ENCODE data around the gene TBL1X. TPM values are rescaled to one million over a fixed set of nuclear protein-coding genes. Genes with fewer than 3 reads are reported as not detected.
"Not testable (repeated sequence)": the region's sequence is repeated elsewhere in the genome, so short reads cannot be mapped to it uniquely, and the experiment has no call there.

Gene TBL1X
- total RNA-seq, 1 experiment from 2014 or later: 13.9 TPM

DNA sequence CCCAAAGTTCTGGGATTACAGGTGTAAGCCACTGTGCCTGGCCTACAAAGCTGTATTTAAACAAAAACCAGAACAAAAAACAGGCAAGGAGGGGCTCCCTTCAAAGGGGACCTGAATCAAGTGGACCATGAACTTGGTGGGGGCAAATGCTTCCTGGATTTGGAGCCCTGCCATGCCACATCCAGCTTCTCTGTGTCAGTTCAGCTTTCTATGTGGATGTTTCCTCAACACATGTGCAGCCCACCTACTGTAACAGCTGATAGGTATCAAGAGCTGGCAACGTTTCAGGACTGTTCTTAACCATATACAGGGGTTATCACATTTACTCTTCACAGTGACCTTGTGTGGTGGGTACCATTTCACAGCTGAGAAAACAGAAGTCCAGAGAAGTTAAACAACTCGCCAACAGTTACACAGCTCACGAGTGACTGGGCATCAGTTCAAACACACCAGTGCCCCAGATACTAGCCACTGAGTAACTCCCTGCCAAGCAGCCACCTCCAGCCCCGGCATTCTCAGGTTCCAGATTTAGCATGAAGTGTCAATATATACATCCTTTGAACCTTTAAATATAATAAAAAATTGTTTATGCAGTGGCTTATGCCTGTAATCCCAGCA is 293.3 kb downstream of the TBL1X start:
- no peak for DNase-seq (ENCODE audit: low read depth)

DNA sequence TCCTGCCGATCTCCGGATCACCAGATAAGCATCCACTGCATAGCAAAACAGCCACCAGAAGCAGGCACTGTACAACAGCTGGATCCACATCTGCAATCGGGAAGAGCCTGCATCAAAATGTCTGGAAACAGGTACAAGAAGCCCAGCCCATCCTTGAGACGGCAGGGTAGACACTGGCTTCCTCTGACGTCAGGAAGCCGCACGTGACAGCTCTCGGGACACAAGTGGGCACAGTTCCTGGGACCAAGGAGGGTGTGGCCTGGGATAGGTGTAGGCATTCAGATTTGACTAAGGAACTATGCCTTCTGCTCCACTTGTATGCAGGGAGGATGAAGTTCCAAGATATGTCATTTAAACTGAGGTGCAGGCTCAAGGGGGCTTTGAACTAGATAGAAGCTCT is 294.5 kb downstream of the TBL1X start:
- no peak for DNase-seq (ENCODE audit: low read depth)

- DNase-seq (ENCODE audit: low read depth): no peak
Measured at GRCh38 chrX:9765072-9765736, 300.3 kb downstream of the TBL1X start.

- no peak for DNase-seq (ENCODE audit: low read depth)
Measured at GRCh38 chrX:9765737-9766097, 300.9 kb downstream of the TBL1X start, which contains the start of gene GPR143. TSS of gene GPR143 (minus strand) at chrX:9765847. CDS start at chrX:9765817, 30 bp downstream.

GRCh38 chrX:9767375-9767774 is 302.5 kb downstream of the TBL1X start:
- no peak for DNase-seq (ENCODE audit: low read depth)

DNA sequence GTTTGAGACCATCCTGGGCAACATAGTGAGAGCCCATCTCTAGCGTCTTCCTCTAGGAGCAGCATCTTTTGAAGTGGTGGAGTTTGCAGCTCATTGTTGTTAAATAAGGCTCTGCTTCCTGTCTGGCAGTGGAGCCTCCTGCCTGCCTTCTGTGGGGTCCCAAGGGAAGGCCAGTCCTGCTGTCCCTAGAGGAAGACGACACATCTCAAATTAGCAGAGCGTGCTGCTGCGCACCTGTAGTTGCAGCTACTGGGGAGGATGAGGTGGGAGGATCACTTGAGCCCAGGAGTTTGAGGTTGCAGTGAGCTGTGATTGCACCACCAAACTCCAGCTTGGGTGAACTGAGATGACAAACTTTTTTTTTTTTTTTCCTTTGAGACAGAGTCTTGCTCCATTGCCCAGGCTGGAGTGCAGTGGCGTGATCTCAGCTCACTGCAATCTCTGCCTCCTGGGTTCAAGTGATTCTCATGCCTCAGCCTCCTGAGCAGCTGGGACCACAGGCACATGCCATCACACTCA is 303.5 kb downstream of the TBL1X start:
- not testable (repeated sequence) for DNase-seq (ENCODE audit: low read depth)

DNA sequence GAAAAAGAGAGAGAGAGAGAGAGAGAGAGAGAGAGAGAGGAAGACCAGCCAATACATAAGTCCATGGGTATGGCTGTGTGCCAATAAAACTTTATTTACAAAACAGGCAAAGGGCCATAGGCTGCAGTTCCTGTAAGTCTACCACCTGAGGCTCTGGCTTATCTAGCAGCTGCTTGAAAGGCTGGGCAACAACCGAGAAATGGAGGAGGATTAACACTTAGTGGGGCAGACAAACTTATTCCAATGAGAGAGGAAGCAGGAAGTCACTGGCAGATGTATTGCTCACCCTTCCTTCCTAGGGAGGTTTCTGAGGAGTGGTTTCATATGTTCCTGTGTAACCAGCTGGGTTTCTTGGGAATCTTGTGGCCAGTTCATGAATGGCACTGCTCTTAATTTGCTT is 305.5 kb downstream of the TBL1X start:
- DNase-seq (ENCODE audit: low read depth): peak; percentile 5

GRCh38 chrX:9772943-9773342 is 308.1 kb downstream of the TBL1X start:
- DNase-seq (ENCODE audit: low read depth): no peak

GRCh38 chrX:9775930-9776329 is 311.1 kb downstream of the TBL1X start:
- no peak for DNase-seq (ENCODE audit: low read depth)

DNA sequence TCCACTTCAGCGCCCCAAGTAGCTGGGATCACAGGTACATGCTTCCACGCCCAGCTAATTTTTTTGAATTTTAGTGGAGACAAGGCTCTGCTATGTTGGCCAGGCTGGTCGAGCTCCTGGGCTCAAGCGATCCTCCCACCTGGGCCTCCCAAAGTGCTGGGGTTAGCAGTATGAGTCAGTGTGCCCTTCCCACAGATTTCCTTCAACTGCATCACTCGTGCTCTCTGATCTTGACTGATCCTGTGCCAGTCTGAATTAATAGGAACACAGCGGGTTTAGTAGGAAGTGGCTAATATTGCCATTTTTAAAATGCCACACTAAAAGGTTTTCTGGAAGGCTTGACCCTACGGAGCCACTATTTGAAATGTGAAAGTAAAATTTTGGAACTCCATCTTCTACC is 317.1 kb downstream of the TBL1X start:
- no peak for DNase-seq (ENCODE audit: low read depth)

GRCh38 chrX:9784332-9784731 is 319.5 kb downstream of the TBL1X start:
- no peak for DNase-seq (ENCODE audit: low read depth)

GRCh38 chrX:9785254-9785943 is 320.5 kb downstream of the TBL1X start:
- no peak for DNase-seq (ENCODE audit: low read depth)

- DNase-seq (ENCODE audit: low read depth): no peak
Measured at GRCh38 chrX:9785944-9786797, 321.3 kb downstream of the TBL1X start, which contains the start of gene SHROOM2. TSS of gene SHROOM2 (plus strand) at chrX:9786429. CDS start at chrX:9786546, 117 bp downstream.

- no peak for DNase-seq (ENCODE audit: low read depth)
Measured at GRCh38 chrX:9786798-9787635, 322.2 kb downstream of the TBL1X start.

GRCh38 chrX:9788911-9789310 is 324.1 kb downstream of the TBL1X start:
- DNase-seq (ENCODE audit: low read depth): no peak

DNA sequence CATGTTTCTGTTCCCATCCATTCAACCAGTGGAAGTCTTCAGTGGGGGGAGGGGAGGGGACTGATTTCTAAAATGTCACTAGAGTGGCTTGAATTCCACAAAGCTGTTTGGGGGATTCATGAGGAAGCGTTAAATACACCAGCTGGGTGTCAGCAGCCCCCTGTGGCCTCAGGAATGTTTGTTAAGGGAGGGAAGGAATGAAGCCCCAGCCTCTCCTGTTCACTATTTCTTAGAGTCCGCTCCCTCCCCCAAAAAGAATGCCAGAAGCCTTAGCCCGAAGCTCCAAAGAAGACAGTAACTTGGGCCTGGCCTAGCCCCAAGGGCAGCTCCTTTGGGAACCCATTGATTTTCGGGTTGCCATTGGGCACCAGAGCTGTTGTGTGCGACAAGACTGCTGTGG is 324.7 kb downstream of the TBL1X start:
- DNase-seq (ENCODE audit: low read depth): no peak
